HL-60/S4 treated with retinoic acid at 250 ng/mL for 4 days and 3 days (cell line): ENCODE measurements around the gene CAMK1D.
"Not testable (repeated sequence)": the region's sequence is repeated elsewhere in the genome, so short reads cannot be mapped to it uniquely, and the experiment has no call there.

Source experiments
- in situ Hi-C: fragments of 300-500 bp; cut with MboI; formaldehyde crosslinking; loops from 2 replicates; pipeline ENCODE4 v1.7.0; 2022; ENCODE audit warnings: low sequenced_read_pairs

The CAMK1D gene

GRCh38 chr10:12423896-12424295 is 74.5 kb downstream of the CAMK1D start:
- in situ Hi-C loops, result no loop called here

GRCh38 chr10:12427276-12427675 is 77.9 kb downstream of the CAMK1D start:
- in situ Hi-C loops, result no loop called here

GRCh38 chr10:12428447-12429135 is 79.2 kb downstream of the CAMK1D start:
- in situ Hi-C loops, result no loop called here

- in situ Hi-C loops, result no loop called here
These were observed 81.1 kb downstream of the CAMK1D start for GRCh38 chr10:12430406-12430982.

GRCh38 chr10:12431151-12432101 is 82.1 kb downstream of the CAMK1D start:
- in situ Hi-C loops, result no loop called here

- in situ Hi-C loops, result no loop called here
These were observed 83.2 kb downstream of the CAMK1D start for GRCh38 chr10:12432402-12433189.

GRCh38 chr10:12434277-12434676 is 84.9 kb downstream of the CAMK1D start:
- in situ Hi-C loops, result no loop called here

GRCh38 chr10:12434677-12435076 is 85.3 kb downstream of the CAMK1D start:
- in situ Hi-C loops, result not testable (repeated sequence)

- in situ Hi-C loops, result no loop called here
These were observed 86.0 kb downstream of the CAMK1D start for GRCh38 chr10:12435348-12435747.

- in situ Hi-C loops, result no loop called here
These were observed 89.8 kb downstream of the CAMK1D start for GRCh38 chr10:12438919-12439692.

- in situ Hi-C loops, result not testable (repeated sequence)
These were observed 90.4 kb downstream of the CAMK1D start for GRCh38 chr10:12439767-12440166.

GRCh38 chr10:12443026-12443425 is 93.7 kb downstream of the CAMK1D start:
- in situ Hi-C loops, result no loop called here

GRCh38 chr10:12444981-12445700 is 95.8 kb downstream of the CAMK1D start:
- in situ Hi-C loops, result no loop called here

GRCh38 chr10:12445701-12446334 is 96.5 kb downstream of the CAMK1D start:
- in situ Hi-C loops, result no loop called here

GRCh38 chr10:12448340-12448728 is 99.0 kb downstream of the CAMK1D start:
- in situ Hi-C loops, result no loop called here

GRCh38 chr10:12448729-12449391 is 99.5 kb downstream of the CAMK1D start:
- in situ Hi-C loops, result no loop called here

- in situ Hi-C loops, result no loop called here
These were observed 106.0 kb downstream of the CAMK1D start for GRCh38 chr10:12455318-12455717.

GRCh38 chr10:12455766-12456165 is 106.4 kb downstream of the CAMK1D start:
- in situ Hi-C loops, result no loop called here
